Mesenchymal stem cell (in vitro differentiated cells and primary cell): ENCODE measurements around the gene SCLY.

ENCODE experiments used
- DNase-seq: peaks from one replicate; pipeline ENCODE4 v3.0.0-alpha.2; 2013
- H2AFZ ChIP-seq: one replicate; pipeline ENCODE4 v1.6.1; 2013; ENCODE audit warnings: low read depth, mild to moderate bottlenecking, control low read depth, inconsistent platforms, low read length, moderate library complexity
- H2AK5ac ChIP-seq: 2 replicates; pipeline ENCODE4 v1.6.1; 2013; ENCODE audit warnings: low read length, moderate library complexity, mild to moderate bottlenecking, inconsistent platforms; ENCODE audit not compliant: severe bottlenecking
- H2BK120ac ChIP-seq: one replicate; pipeline ENCODE4 v1.6.1; 2013; ENCODE audit warnings: low read depth, mild to moderate bottlenecking, inconsistent platforms, low read length, moderate library complexity
- H2BK12ac ChIP-seq, 2 experiments: one replicate each; pipeline ENCODE4 v1.6.1; 2013; ENCODE audit warnings: inconsistent platforms in 2 of 2, low read length in 2 of 2, mild to moderate bottlenecking in 2 of 2, moderate library complexity in 2 of 2, control low read depth in 1 of 2
- H2BK15ac ChIP-seq: one replicate; pipeline ENCODE4 v1.6.1; 2013; ENCODE audit warnings: mild to moderate bottlenecking, low read depth, inconsistent platforms; ENCODE audit not compliant: poor library complexity, severe bottlenecking
- H2BK5ac ChIP-seq: 2 replicates; pipeline ENCODE4 v1.6.1; 2013; ENCODE audit warnings: low read depth, mild to moderate bottlenecking, low read length, control low read depth, inconsistent platforms; ENCODE audit not compliant: poor library complexity, severe bottlenecking
- H3K14ac ChIP-seq, 2 experiments: one replicate each; pipeline ENCODE4 v1.6.1; 2013; ENCODE audit warnings: inconsistent platforms in 2 of 2, low read length in 2 of 2, control low read depth in 1 of 2, mild to moderate bottlenecking in 1 of 2, moderate library complexity in 1 of 2
- H3K18ac ChIP-seq, 2 experiments: one replicate each; pipeline ENCODE4 v1.6.1; 2013; ENCODE audit warnings: inconsistent platforms in 2 of 2, low read length in 2 of 2, control low read depth in 1 of 2, low read depth in 1 of 2, mild to moderate bottlenecking in 1 of 2
- H3K23ac ChIP-seq, 2 experiments: one replicate each; pipeline ENCODE4 v1.6.1; 2013; ENCODE audit warnings: inconsistent platforms in 2 of 2, low read length in 2 of 2, mild to moderate bottlenecking in 2 of 2, moderate library complexity in 2 of 2, control low read depth in 1 of 2
- H3K27ac ChIP-seq: 2 replicates; pipeline ENCODE4 v1.5.1; 2013; ENCODE audit warnings: mild to moderate bottlenecking, moderate library complexity, low read length, control low read depth, inconsistent platforms; ENCODE audit not compliant: poor library complexity, severe bottlenecking
- H3K27me3 ChIP-seq, 2 experiments: 2 replicates each; pipeline versions ENCODE4 v1.6.1 to v1.7.0; 2013; ENCODE audit warnings: low read length in 2 of 2, mild to moderate bottlenecking in 2 of 2, moderate library complexity in 2 of 2, control low read depth in 1 of 2, inconsistent platforms in 1 of 2; ENCODE audit not compliant: control insufficient read depth in 1 of 2, insufficient read depth in 1 of 2
- H3K36me3 ChIP-seq, 2 experiments: 2 replicates each; pipeline versions ENCODE4 v1.6.1 to v1.7.0; 2013; ENCODE audit warnings: low read length in 2 of 2, control low read depth in 1 of 2, inconsistent platforms in 1 of 2, low read depth in 1 of 2, mild to moderate bottlenecking in 1 of 2; ENCODE audit not compliant: insufficient read depth in 2 of 2, control insufficient read depth in 1 of 2
- H3K4ac ChIP-seq, 2 experiments: one replicate each; pipeline ENCODE4 v1.6.1; 2013; ENCODE audit warnings: inconsistent platforms in 2 of 2, low read length in 2 of 2, mild to moderate bottlenecking in 2 of 2, moderate library complexity in 2 of 2, control low read depth in 1 of 2, low read depth in 1 of 2
- H3K4me1 ChIP-seq: 2 replicates; pipeline ENCODE4 v1.6.1; 2013; ENCODE audit warnings: low read depth, low read length, control low read depth; ENCODE audit not compliant: control insufficient read depth, insufficient read depth
- H3K4me2 ChIP-seq: 2 replicates; pipeline ENCODE4 v1.6.1; 2013; ENCODE audit warnings: low read length, mild to moderate bottlenecking, inconsistent platforms; ENCODE audit not compliant: poor library complexity, severe bottlenecking
- H3K4me3 ChIP-seq, 2 experiments: 2 replicates each; pipeline versions ENCODE4 v1.5.1 to v1.7.0; 2013; ENCODE audit warnings: low read length in 2 of 2, mild to moderate bottlenecking in 2 of 2, control low read depth in 1 of 2, low read depth in 1 of 2; ENCODE audit not compliant: insufficient read depth in 1 of 2
- H3K79me1 ChIP-seq: replicated peaks from 2 replicates; pipeline ENCODE4 v1.6.1; 2013; ENCODE audit warnings: mild to moderate bottlenecking, control low read depth, low read length, inconsistent platforms; ENCODE audit not compliant: poor library complexity, severe bottlenecking
- H3K9ac ChIP-seq: 2 replicates; pipeline ENCODE4 v1.7.0; 2013; ENCODE audit warnings: mild to moderate bottlenecking, low read length, moderate library complexity
- H3K9me3 ChIP-seq: 2 replicates; pipeline ENCODE4 v1.7.0; 2013; ENCODE audit warnings: mild to moderate bottlenecking, low read length; ENCODE audit not compliant: control insufficient read depth
- H4K8ac ChIP-seq: one replicate; pipeline ENCODE4 v1.6.1; 2013; ENCODE audit warnings: inconsistent platforms, mild to moderate bottlenecking, low read length, moderate library complexity
- H4K91ac ChIP-seq: one replicate; pipeline ENCODE4 v1.6.1; 2013; ENCODE audit warnings: mild to moderate bottlenecking, low read length, inconsistent platforms
- WGBS: methylation state at CpG from one replicate; pipeline ENCODE4 v1.1.7; 2013; ENCODE audit warnings: mixed read lengths; 5-methylcytosine and 5-hydroxymethylcytosine counted together

The SCLY gene

DNA sequence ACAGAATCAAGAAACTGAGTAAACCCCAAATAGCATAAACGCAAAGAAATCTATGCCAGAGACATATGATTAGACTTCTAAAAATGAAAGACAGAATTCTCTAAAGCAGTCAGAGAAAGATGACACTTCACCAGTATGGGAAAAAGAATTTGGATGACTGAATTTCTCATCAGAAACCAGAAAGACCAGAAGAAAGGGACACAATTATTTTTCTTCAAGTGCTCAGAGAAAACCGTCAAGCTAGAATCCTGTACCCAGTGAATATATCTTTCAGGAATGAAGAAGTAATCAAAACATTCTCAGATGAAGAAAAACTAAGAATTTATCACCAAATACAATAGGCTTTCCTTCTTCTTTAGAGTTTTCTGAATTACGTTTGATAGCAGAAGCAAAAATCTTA lies 25.1 kb downstream of the SCLY start:
- Histone ChIP-seq H2AFZ (no peak overlapping the region), H3K4me3 (no peak overlapping the region), H4K91ac (no peak overlapping the region), H3K36me3 (peaks cover 27 to 36% of the 10 kb centered on the region in 2 experiments), H3K4me2 (no peak overlapping the region), H3K14ac (no peak overlapping the region), H3K23ac (no peak overlapping the region), H2BK12ac (no peak overlapping the region), H3K27ac (no peak overlapping the region), H2BK120ac (no peak overlapping the region), H3K79me1 (no peaks in the 10 kb centered on the region), H3K9ac (no peak overlapping the region), H3K9me3 (no peaks in the 10 kb centered on the region), H4K8ac (no peak overlapping the region), H3K18ac (no peak overlapping the region), H3K27me3 (no peaks in the 10 kb centered on the region), H2BK15ac (no peak overlapping the region), H2AK5ac (no peak overlapping the region), H2BK5ac (no peak overlapping the region), H3K4ac (no peak overlapping the region), H3K4me1 (no peaks in the 10 kb centered on the region)
- WGBS: 100% methylated on average over 1 of the region's 3 CpGs
- DNase-seq: no peak

DNA sequence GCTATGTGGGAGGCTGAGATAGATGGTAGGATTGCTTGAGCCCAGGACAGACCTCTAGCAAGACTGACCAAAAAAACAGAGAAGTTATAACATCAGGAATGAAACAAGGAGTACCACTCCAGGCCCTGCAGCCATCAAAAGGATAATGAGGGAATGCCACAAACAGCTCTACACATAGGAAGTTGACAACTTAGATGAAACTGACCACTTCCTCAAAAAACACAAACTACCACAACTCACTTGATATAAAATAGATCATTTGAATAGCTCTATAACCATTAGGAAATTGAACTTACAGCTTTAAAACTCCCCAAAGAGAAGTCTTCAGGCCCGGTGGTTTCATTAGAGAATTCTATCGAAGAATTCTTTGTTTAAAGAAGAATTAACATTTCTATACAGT lies 26.4 kb downstream of the SCLY start:
- Histone ChIP-seq H2BK120ac (no peak overlapping the region), H3K4me1 (no peaks in the 10 kb centered on the region), H4K91ac (no peak overlapping the region), H2BK15ac (no peak overlapping the region), H3K4me2 (no peak overlapping the region), H2BK12ac (no peak overlapping the region), H2BK5ac (no peak overlapping the region), H3K4ac (no peak overlapping the region), H3K36me3 (peaks cover 20 to 23% of the 10 kb centered on the region in 2 experiments), H3K27ac (no peak overlapping the region), H3K18ac (no peak overlapping the region), H4K8ac (no peak overlapping the region), H3K27me3 (no peaks in the 10 kb centered on the region), H3K9me3 (no peaks in the 10 kb centered on the region), H2AK5ac (no peak overlapping the region), H3K9ac (no peak overlapping the region), H3K79me1 (no peaks in the 10 kb centered on the region), H3K4me3 (no peak overlapping the region), H3K23ac (no peak overlapping the region), H2AFZ (no peak overlapping the region), H3K14ac (no peak overlapping the region)
- DNase-seq: no peak
- WGBS: no CpG with 5 or more reads among the region's 2 CpGs

DNA sequence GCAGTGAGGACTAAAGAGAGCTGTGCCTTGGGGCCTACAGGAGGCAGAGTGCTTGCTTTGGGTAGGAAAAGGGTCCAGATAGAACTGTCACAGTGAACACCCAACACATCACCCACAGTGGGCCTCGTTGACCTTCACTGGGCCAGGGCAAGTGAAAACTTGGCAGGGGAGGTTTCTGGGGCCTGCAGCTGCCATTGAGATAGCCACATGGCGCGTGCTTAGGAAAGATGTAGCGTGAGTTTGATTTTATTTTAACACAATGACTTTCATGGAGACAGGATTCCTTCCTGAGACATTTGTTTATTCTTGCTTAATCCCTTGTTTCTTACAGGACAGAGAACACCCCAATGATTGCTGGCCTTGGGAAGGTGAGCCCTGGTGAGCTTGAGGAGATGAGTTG lies 30.1 kb downstream of the SCLY start:
- Histone ChIP-seq H3K4ac (no peak overlapping the region), H3K36me3 (peaks cover 4 to 21% of the 10 kb centered on the region in 2 experiments), H2AFZ (no peak overlapping the region), H2BK5ac (no peak overlapping the region), H3K14ac (no peak overlapping the region), H3K4me3 (no peak overlapping the region), H3K23ac (no peak overlapping the region), H3K9ac (no peak overlapping the region), H2BK120ac (no peak overlapping the region), H3K27me3 (no peaks in the 10 kb centered on the region), H3K9me3 (no peaks in the 10 kb centered on the region), H3K4me1 (peaks cover 1% of the 10 kb centered on the region), H2BK12ac (no peak overlapping the region), H2BK15ac (no peak overlapping the region), H3K18ac (no peak overlapping the region), H3K27ac (no peak overlapping the region), H4K8ac (no peak overlapping the region), H4K91ac (no peak overlapping the region), H3K4me2 (no peak overlapping the region), H3K79me1 (no peaks in the 10 kb centered on the region), H2AK5ac (no peak overlapping the region)
- DNase-seq: no peak
- WGBS: 100% methylated on average over 4 of the region's 4 CpGs

DNA sequence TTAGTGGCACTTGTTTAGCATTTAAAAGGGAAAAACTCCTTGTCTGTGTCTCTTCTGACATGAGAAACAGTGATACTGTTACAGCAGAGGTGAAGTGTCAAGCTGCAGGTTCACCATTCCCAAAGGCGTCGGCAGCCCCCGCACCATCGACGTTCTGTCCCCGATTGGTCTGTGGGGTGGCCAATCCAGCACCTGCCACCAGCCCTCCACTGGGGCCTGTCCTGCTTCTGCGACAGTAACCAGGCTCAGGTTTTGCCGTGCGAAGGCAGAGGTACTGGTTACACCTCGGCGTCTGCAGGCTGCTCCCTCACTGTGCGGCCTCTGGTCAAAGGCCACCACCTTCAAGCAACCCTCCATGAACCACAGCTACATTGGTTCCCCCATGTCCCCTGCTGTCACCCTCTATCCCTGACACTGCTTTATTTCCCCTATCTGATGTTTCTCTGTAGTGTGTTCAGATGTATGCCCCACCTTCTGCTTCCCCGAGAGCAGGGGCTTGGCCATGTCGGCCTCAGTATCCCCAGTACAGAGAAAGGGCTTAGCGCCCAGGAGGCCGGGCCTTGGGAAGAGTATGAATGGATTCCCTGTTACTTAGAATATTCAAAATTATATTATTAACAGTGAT lies 30.7 kb downstream of the SCLY start:
- H2BK5ac ChIP-seq: no peak overlapping the region
- no peak for DNase-seq
- H3K14ac ChIP-seq: no peak overlapping the region
- H2AK5ac ChIP-seq: no peak overlapping the region
- H4K8ac ChIP-seq: no peak overlapping the region
- H4K91ac ChIP-seq: no peak overlapping the region
- no peak overlapping the region for H3K18ac ChIP-seq
- H3K4ac ChIP-seq: no peak overlapping the region
- 98% methylated on average over 14 of the region's 16 CpGs for WGBS
- no peaks in the 10 kb centered on the region for H3K79me1 ChIP-seq
- no peaks in the 10 kb centered on the region for H3K9me3 ChIP-seq
- peaks cover 7% of the 10 kb centered on the region for H3K4me1 ChIP-seq
- H2BK12ac ChIP-seq: no peak overlapping the region
- no peak overlapping the region for H3K4me2 ChIP-seq
- H3K27me3 ChIP-seq: no peaks in the 10 kb centered on the region
- no peak overlapping the region for H2AFZ ChIP-seq
- no peak overlapping the region for H3K4me3 ChIP-seq
- H2BK120ac ChIP-seq: no peak overlapping the region
- H3K27ac ChIP-seq: no peak overlapping the region
- H3K9ac ChIP-seq: no peak overlapping the region
- peaks cover 4 to 21% of the 10 kb centered on the region in 2 experiments for H3K36me3 ChIP-seq
- H3K23ac ChIP-seq: no peak overlapping the region
- H2BK15ac ChIP-seq: no peak overlapping the region
